Erythroblast (primary cell): Measurements from ENCODE around the gene PRDM12.

ENCODE experiments used
- GATA1 ChIP-seq: IDR thresholded peaks from 2 replicates; pipeline ENCODE4 v1.6.1; 2011; ENCODE audit warnings: low read depth, mild to moderate bottlenecking, control low read depth, low read length, moderate library complexity
- POLR2A ChIP-seq: IDR thresholded peaks from 2 replicates; pipeline ENCODE4 v1.6.1; 2011; ENCODE audit warnings: mild to moderate bottlenecking, low read length

DNA sequence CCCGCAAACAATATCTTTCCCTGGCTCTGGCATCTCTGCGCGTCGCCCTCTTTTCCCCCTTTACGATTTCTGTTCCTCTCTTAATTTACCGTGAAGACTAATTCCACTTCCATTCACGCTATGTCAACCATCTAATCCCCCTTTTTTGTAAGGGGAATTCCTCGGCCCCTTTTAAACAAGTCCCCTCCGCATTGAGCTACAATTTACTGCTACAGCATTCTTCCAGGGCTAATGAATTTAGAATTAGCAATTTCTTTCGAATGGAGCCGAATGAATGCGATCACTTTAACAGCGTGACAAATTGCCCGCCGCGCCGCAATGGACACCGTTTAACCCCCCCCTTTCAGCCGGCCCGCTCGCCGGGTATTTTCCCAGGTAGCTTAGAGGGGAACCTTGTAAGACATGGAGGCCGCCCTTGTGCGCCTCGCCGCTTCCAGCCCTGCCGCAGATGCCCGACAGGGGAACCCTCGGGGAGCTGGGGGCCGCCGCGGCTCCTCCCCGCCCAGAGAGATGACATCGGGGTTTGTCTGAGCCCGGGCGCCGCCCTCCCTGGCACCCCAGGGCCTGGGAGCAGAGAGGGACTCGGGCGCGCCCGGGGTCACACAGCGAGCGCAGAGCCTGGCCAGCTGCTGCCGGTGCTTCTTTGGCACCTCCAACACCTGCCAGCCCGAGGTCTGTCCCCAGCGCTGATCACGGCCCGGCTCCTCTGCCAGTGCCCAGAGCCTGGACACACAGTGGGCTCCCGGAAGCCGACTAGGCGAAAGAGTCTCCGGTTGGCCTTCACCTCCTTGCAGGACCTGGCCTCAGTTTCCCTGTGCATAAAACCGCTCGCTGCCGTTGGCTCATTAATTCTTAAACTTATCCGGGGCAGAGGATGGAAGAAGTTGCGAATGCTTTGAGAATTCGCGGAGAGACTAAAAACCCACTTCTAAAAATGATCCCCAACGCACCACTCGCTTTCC is 1.3 kb downstream of the PRDM12 start:
- no peak for TF ChIP-seq POLR2A
- TF ChIP-seq GATA1: no peak
